GM12801 (cell line): Measurements from ENCODE around the gene PKDREJ.

Source experiments
- TF ChIP-seq, protein P1 (sequence below): IDR thresholded peaks from one replicate; pipeline ENCODE4 v1.5.1; 2011; ENCODE audit warnings: control low read depth; ENCODE audit not compliant: insufficient read length; ENCODE audit errors: extremely low read depth

Gene PKDREJ, protein sequence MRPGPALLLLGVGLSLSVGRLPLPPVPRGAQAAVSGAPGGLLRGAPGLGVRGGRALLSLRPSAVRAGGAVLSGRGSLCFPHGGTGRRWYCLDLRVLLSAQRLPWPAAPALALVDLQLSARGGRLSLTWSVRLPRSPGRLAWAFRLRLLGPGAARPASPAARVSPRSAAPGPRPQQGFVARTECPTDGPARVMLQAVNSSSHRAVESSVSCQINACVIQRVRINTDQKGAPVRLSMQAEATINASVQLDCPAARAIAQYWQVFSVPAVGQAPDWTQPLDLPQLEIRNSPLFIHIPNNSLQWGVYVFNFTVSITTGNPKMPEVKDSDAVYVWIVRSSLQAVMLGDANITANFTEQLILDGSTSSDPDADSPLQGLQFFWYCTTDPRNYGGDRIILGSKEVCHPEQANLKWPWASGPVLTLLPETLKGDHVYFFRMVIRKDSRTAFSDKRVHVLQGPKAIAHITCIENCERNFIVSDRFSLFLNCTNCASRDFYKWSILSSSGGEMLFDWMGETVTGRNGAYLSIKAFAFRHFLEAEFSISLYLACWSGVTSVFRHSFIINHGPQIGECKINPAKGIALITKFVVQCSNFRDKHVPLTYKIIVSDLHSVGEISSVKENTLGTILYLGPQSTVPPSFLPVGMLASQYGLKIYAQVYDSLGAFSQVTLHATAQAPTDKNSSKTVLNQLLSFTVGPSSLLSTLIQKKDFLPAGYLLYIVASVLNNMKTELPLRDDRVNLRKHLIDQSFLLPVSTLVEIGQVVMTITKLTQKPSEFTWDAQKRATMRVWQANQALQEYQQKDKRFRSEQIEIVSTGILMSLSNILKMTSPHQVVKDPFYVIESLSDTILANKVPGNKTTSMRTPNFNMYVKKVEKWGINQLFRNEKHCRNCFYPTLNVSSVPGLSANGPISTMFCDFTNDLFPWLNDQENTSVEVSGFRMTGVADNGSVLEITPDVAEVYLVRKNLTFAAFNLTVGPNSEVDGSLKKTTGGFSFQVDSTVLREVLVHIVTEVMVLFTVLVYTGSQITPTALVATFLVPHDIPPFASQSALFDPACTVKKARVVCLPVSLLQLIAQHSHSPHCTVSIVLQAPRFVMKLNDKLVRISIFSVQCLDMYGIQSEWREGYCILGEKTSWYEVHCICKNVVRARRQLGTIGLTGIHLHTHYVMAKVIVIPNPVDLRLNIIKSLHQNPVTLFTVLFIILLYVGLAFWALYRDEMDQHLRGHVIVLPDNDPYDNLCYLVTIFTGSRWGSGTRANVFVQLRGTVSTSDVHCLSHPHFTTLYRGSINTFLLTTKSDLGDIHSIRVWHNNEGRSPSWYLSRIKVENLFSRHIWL (N-terminal part only)

GRCh38 chr22:46263216-46263590, at the start of gene PKDREJ:
Gene PKDREJ, minus strand, starts transcription at chr22:46263343. Its CDS starts 21 bp downstream, at chr22:46263322.
- TF ChIP-seq, protein P1, sequence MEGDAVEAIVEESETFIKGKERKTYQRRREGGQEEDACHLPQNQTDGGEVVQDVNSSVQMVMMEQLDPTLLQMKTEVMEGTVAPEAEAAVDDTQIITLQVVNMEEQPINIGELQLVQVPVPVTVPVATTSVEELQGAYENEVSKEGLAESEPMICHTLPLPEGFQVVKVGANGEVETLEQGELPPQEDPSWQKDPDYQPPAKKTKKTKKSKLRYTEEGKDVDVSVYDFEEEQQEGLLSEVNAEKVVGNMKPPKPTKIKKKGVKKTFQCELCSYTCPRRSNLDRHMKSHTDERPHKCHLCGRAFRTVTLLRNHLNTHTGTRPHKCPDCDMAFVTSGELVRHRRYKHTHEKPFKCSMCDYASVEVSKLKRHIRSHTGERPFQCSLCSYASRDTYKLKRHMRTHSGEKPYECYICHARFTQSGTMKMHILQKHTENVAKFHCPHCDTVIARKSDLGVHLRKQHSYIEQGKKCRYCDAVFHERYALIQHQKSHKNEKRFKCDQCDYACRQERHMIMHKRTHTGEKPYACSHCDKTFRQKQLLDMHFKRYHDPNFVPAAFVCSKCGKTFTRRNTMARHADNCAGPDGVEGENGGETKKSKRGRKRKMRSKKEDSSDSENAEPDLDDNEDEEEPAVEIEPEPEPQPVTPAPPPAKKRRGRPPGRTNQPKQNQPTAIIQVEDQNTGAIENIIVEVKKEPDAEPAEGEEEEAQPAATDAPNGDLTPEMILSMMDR = no peak

DNA sequence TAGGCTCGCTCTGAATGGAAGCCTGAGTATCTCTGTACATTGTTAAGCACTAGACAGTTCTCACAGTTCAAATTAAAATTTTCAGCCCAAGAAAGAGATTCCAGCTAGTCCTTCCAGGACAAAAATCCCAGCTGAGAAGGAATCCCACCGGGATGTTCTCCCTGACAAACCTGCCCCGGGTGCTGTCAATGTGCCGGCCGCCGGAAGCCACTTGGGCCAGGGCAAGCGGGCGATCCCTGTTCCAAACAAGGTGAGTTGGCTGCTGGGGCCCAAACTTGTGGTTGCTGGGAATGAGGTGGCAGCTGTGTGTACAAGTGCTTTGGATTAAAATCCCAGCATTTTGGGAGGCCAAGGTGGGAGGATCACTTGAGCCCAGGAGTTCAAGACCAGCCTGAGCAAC, 48.9 kb upstream of the PKDREJ start:
- TF ChIP-seq, protein P1 = no peak

- TF ChIP-seq, protein P1 = no peak
Observed at GRCh38 chr22:46309526-46310085, 46.5 kb upstream of the PKDREJ start.

DNA sequence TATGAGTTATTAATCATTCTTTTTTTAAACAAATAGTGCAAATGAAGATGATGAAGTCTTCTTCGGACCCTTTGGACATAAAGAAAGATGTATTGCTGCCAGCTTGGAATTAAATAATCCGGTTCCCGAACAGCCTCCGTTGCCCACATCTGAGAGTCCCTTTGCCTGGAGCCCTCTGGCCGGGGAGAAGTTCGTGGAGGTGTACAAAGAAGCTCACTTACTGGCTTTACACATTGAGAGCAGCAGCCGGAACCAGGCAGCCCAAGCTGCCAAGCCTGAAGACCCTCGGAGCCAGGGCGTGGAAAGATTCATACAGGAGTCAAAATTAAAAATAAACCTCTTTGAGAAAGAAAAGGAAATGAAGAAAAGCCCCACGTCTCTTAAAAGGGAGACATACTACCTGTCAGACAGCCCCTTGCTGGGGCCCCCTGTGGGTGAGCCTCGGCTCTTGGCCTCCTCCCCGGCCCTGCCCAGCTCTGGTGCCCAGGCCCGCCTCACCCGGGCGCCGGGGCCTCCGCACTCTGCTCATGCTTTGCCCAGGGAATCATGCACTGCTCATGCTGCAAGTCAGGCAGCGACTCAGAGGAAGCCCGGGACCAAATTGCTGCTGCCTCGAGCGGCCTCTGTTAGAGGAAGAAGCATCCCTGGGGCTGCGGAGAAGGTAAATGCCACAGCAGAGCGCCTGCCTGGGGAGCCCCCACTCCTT, 45.3 kb upstream of the PKDREJ start:
- TF ChIP-seq, protein P1 = no peak

- TF ChIP-seq, protein P1 = no peak
Observed at GRCh38 chr22:46303347-46303965, 40.3 kb upstream of the PKDREJ start.

DNA sequence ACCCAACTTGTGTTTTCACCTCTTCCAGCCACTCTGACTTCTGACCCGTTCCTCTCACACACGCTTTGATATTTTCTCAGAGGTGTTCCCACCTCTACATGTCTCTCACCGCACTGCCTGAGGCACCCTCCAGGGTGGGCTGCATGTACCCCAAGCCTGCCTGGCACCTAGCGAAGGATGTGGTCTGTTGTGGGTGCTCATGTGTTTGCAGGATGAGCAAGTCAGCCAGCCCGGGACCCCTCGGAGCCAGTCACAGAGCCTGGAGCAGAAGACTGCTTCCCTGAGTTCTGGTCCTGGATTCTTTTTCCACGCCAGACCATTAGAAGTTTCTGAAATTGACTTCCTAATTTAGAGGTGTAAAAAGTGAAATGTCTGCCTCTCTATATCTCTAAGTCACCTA, 37.3 kb upstream of the PKDREJ start:
- TF ChIP-seq, protein P1 = no peak
